RWPE2 (cell line): ENCODE results near the gene GNE.
"Not testable (repeated sequence)": the region's sequence is repeated elsewhere in the genome, so short reads cannot be mapped to it uniquely, and the experiment has no call there.

Experiments used
- ATAC-seq: fragments of 200-7000 bp; cut with Tn5 transposase; 3 replicates; pipeline ENCODE4 v1.9.1; 2021; ENCODE audit warnings: low read depth
- DNase-seq: peaks from one replicate; pipeline ENCODE4 v3.0.0-alpha.2; 2020; ENCODE audit warnings: low spot score
- H3K27ac ChIP-seq: fragments of 450-650 bp; 2 replicates; pipeline ENCODE4 v1.5.1; 2017; ENCODE audit warnings: mild to moderate bottlenecking; ENCODE audit not compliant: poor library complexity, severe bottlenecking
- H3K27me3 ChIP-seq: fragments of 250-450 bp; sonication (Bioruptor Pico); 2 replicates; pipeline ENCODE4 v1.5.1; 2021; ENCODE audit warnings: mild to moderate bottlenecking, moderate library complexity; ENCODE audit not compliant: insufficient read depth, poor library complexity, severe bottlenecking
- H3K36me3 ChIP-seq: fragments of 250-450 bp; sonication (Bioruptor Pico); 2 replicates; pipeline ENCODE4 v1.5.1; 2020; ENCODE audit warnings: low read depth, mild to moderate bottlenecking, moderate library complexity
- H3K4me1 ChIP-seq: fragments of 250-450 bp; sonication (Bioruptor Pico); 2 replicates; pipeline ENCODE4 v1.5.1; 2021; ENCODE audit warnings: mild to moderate bottlenecking, moderate library complexity; ENCODE audit not compliant: insufficient read depth, poor library complexity, severe bottlenecking
- H3K4me3 ChIP-seq: fragments of 250-450 bp; sonication (Bioruptor Pico); 2 replicates; pipeline ENCODE4 v1.5.1; 2021; ENCODE audit warnings: mild to moderate bottlenecking, moderate library complexity; ENCODE audit not compliant: severe bottlenecking
- H3K9me3 ChIP-seq: fragments of 250-450 bp; sonication (Bioruptor Pico); 2 replicates; pipeline ENCODE4 v1.5.1; 2021; ENCODE audit warnings: mild to moderate bottlenecking, moderate library complexity; ENCODE audit not compliant: severe bottlenecking
- CTCF ChIP-seq: fragments of 450-650 bp; IDR thresholded peaks from one replicate; pipeline ENCODE4 v1.5.1; 2017; ENCODE audit warnings: mild to moderate bottlenecking, moderate library complexity; ENCODE audit not compliant: poor library complexity, severe bottlenecking

GNE gene

GRCh38 chr9:36190388-36191289 is 67.6 kb downstream of the GNE start, which contains the start of gene CLTA:
TSS of gene CLTA (plus strand) at chr9:36190921. CDS start at chr9:36191057, 136 bp downstream.
- Histone ChIP-seq H3K4me1 (peaks cover 15% of the 10 kb centered on the region), H3K9me3 (no peaks in the 10 kb centered on the region), H3K4me3 (peak within 1 kb of the TSS; percentile 88), H3K27ac (peak within 1 kb of the TSS; percentile 54), H3K27me3 (no peaks in the 10 kb centered on the region), H3K36me3 (peaks cover 18% of the 10 kb centered on the region)
- peak; percentile 77 for TF ChIP-seq CTCF
- DNase-seq (peak; percentile 97), ATAC-seq (peak; percentile 97)

DNA sequence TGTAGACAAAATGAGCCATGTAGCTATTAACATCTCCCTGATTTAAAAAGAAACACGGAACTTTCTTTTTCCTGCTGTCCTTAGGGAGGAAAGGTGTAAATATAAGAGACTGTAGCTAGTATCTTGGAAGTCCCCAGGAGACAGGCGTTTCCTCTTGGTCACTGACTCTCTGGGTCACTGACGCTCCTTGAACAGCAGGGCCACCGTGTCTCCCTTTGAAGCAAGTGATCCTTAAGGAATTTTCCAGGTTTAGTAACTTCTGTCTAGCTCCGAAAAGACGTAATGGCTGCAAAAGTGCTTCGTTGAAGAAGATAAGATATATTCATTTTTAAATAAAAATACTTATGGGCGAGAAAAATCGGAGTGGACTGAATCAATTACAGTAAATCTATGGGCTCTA is 68.3 kb downstream of the GNE start:
- no peak for DNase-seq
- Histone ChIP-seq H3K27ac (peak overlapping the region; percentile 54), H3K27me3 (no peaks in the 10 kb centered on the region), H3K9me3 (no peaks in the 10 kb centered on the region), H3K36me3 (peaks cover 12% of the 10 kb centered on the region), H3K4me1 (peaks cover 15% of the 10 kb centered on the region), H3K4me3 (peak overlapping the region; percentile 88)
- TF ChIP-seq CTCF = no peak
- no peak for ATAC-seq

DNA sequence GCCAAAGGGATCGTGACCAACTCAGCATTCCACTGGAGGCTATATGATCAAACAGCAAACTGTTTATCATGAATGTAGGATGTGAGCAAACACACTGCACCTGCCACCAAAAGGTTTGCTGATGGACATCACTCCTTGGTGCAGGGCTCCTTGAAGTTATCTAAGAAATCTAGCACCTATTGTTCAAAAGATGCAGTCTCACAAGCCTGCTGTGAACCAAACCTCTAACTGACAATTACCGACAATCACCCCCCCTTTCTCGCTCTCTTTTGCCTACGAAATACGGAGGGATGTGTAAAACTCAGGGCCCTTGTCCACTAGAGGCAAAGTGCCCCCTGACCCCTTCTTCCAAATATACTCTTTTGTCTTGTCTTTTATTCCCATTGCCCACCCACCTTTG is 70.0 kb downstream of the GNE start:
- no peaks in the 10 kb centered on the region for H3K27me3 ChIP-seq
- DNase-seq (no peak), ATAC-seq (no peak)
- no peak overlapping the region for H3K27ac ChIP-seq
- H3K4me3 ChIP-seq = no peak overlapping the region
- TF ChIP-seq CTCF = no peak
- H3K36me3 ChIP-seq = no peaks in the 10 kb centered on the region
- H3K9me3 ChIP-seq = no peaks in the 10 kb centered on the region
- H3K4me1 ChIP-seq = peaks cover 5% of the 10 kb centered on the region

GRCh38 chr9:36187414-36187813 is 70.8 kb downstream of the GNE start:
- no peak overlapping the region for H3K4me3 ChIP-seq
- no peak overlapping the region for H3K27ac ChIP-seq
- H3K36me3 ChIP-seq = no peaks in the 10 kb centered on the region
- no peaks in the 10 kb centered on the region for H3K4me1 ChIP-seq
- ATAC-seq (no peak), DNase-seq (no peak)
- H3K27me3 ChIP-seq = no peaks in the 10 kb centered on the region
- TF ChIP-seq CTCF = no peak
- no peaks in the 10 kb centered on the region for H3K9me3 ChIP-seq

DNA sequence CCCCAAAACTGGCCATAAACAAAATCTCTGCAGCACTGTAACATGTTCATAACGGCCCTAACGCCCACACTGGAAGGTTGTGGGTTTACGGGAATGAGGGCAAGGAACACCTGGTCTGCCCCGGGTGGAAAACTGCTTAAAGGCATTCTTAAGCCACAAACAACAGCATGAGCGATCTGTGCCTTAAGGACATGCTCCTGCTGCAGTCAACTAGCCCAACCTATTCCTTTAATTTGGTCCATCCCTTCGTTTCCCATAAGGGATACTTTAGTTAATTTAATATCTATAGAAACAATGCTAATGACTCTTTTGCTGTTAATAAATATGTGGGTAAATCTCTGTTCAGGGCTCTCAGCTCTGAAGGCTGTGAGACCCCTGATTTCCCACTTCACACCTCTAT is 78.0 kb downstream of the GNE start:
- ATAC-seq = not testable (repeated sequence)

More for the DNA sequence above, 78.0 kb downstream of the GNE start:
- not testable (repeated sequence) for H3K36me3 ChIP-seq, DNase-seq, H3K27me3 ChIP-seq, H3K9me3 ChIP-seq, H3K4me3 ChIP-seq, H3K27ac ChIP-seq, H3K4me1 ChIP-seq
